Neuronal stem cell (in vitro differentiated cells): ENCODE data around the gene GOLGA6L6.
"Not testable (repeated sequence)": the region's sequence is repeated elsewhere in the genome, so short reads cannot be mapped to it uniquely, and the experiment has no call there.

ENCODE experiments used
- DNase-seq: peaks from one replicate; pipeline ENCODE4 v3.0.0-alpha.2; 2013; ENCODE audit warnings: low spot score
- H2AFZ ChIP-seq: one replicate; pipeline ENCODE4 v1.6.1; 2013; ENCODE audit warnings: mild to moderate bottlenecking, low read length, inconsistent platforms
- H2AK5ac ChIP-seq: 2 replicates; pipeline ENCODE4 v1.6.1; 2013; ENCODE audit warnings: low read depth, mild to moderate bottlenecking, inconsistent platforms, low read length, moderate library complexity, mixed read lengths
- H2BK120ac ChIP-seq: 2 replicates; pipeline ENCODE4 v1.6.1; 2013; ENCODE audit warnings: low read depth, mild to moderate bottlenecking, inconsistent platforms, low read length, moderate library complexity, mixed read lengths
- H2BK12ac ChIP-seq: one replicate; pipeline ENCODE4 v1.6.1; 2013; ENCODE audit warnings: low read length, inconsistent platforms
- H2BK15ac ChIP-seq: 2 replicates; pipeline ENCODE4 v1.6.1; 2013; ENCODE audit warnings: mild to moderate bottlenecking, low read length, inconsistent platforms, mixed read lengths
- H2BK5ac ChIP-seq: one replicate; pipeline ENCODE4 v1.6.1; 2013; ENCODE audit warnings: inconsistent platforms, mild to moderate bottlenecking, low read length, moderate library complexity
- H3K14ac ChIP-seq: one replicate; pipeline ENCODE4 v1.6.1; 2013; ENCODE audit warnings: low read length, inconsistent platforms
- H3K18ac ChIP-seq: 2 replicates; pipeline ENCODE4 v1.6.1; 2013; ENCODE audit warnings: low read length, inconsistent platforms
- H3K23ac ChIP-seq: 2 replicates; pipeline ENCODE4 v1.6.1; 2013; ENCODE audit warnings: low read depth, mild to moderate bottlenecking, mixed read lengths, low read length, inconsistent platforms; ENCODE audit not compliant: poor library complexity
- H3K27ac ChIP-seq: replicated peaks from 3 replicates; pipeline ENCODE4 v1.5.1; 2013; ENCODE audit warnings: low read length, inconsistent platforms
- H3K27me3 ChIP-seq, 3 experiments: 2 replicates each; pipeline ENCODE4 v1.6.1; 2013; ENCODE audit warnings: low read length in 3 of 3, mild to moderate bottlenecking in 2 of 3, inconsistent platforms in 1 of 3, low read depth in 1 of 3, mixed read lengths in 1 of 3, moderate library complexity in 1 of 3; ENCODE audit not compliant: control insufficient read depth in 3 of 3, insufficient read depth in 3 of 3
- H3K36me3 ChIP-seq, 2 donors: replicated peaks in 1 of 2; 2 replicates each; pipeline ENCODE4 v1.6.1; 2013; ENCODE audit warnings: low read length in 2 of 2; ENCODE audit not compliant: control insufficient read depth in 2 of 2, insufficient read depth in 2 of 2
- H3K4ac ChIP-seq: 2 replicates; pipeline ENCODE4 v1.6.1; 2013; ENCODE audit warnings: inconsistent platforms, mild to moderate bottlenecking, low read length, moderate library complexity
- H3K4me1 ChIP-seq, 2 donors: 1 replicate in 1 of 2; 2 replicates in 1 of 2; pipeline ENCODE4 v1.6.1; 2013; ENCODE audit warnings: low read length in 2 of 2, low read depth in 1 of 2; ENCODE audit not compliant: control insufficient read depth in 2 of 2, insufficient read depth in 1 of 2
- H3K4me2 ChIP-seq: one replicate; pipeline ENCODE4 v1.6.1; 2013; ENCODE audit warnings: mild to moderate bottlenecking, low read length, inconsistent platforms; ENCODE audit not compliant: insufficient read depth, poor library complexity, severe bottlenecking
- H3K4me3 ChIP-seq, 2 donors: 2 replicates each; pipeline ENCODE4 v1.5.1; 2013; ENCODE audit warnings: low read length in 2 of 2, mild to moderate bottlenecking in 2 of 2, inconsistent platforms in 1 of 2, moderate library complexity in 1 of 2
- H3K79me1 ChIP-seq: one replicate; pipeline ENCODE4 v1.6.1; 2013; ENCODE audit warnings: low read depth, mild to moderate bottlenecking, inconsistent platforms, low read length, moderate library complexity
- H3K9ac ChIP-seq: one replicate; pipeline ENCODE4 v1.6.1; 2013; ENCODE audit warnings: mild to moderate bottlenecking, low read depth, low read length, inconsistent platforms; ENCODE audit not compliant: poor library complexity
- H3K9me3 ChIP-seq, 2 donors: replicated peaks in 1 of 2; 2 replicates each; pipeline versions ENCODE3 to v1.6.1; 2013; ENCODE audit warnings: low read length in 2 of 2, mild to moderate bottlenecking in 2 of 2, inconsistent platforms in 1 of 2, low read depth in 1 of 2, mixed read lengths in 1 of 2, moderate library complexity in 1 of 2; ENCODE audit not compliant: control insufficient read depth in 2 of 2, insufficient read depth in 1 of 2
- H4K8ac ChIP-seq: one replicate; pipeline ENCODE4 v1.6.1; 2013; ENCODE audit warnings: low read depth, mild to moderate bottlenecking, inconsistent platforms, low read length, moderate library complexity
- H4K91ac ChIP-seq: one replicate; pipeline ENCODE4 v1.6.1; 2013; ENCODE audit warnings: low read length, low read depth, mild to moderate bottlenecking, inconsistent platforms; ENCODE audit not compliant: poor library complexity
- WGBS, 2 donors: extraction: QIAGEN DNeasy Blood & Tissue Kit; methylation state at CpG; one replicate each; pipeline ENCODE4 v1.1.7; 2013; ENCODE audit warnings: missing lambda C conversion rate in 2 of 2, mixed read lengths in 1 of 2; ENCODE audit not compliant: insufficient read length in 2 of 2, insufficient replicate concordance in 1 of 2; ENCODE audit errors: extremely low coverage in 2 of 2; 5-methylcytosine and 5-hydroxymethylcytosine counted together

GOLGA6L6 gene

GRCh38 chr15:20505926-20506658 is 35.5 kb downstream of the GOLGA6L6 start:
- H3K36me3 ChIP-seq, H2AFZ ChIP-seq, H2AK5ac ChIP-seq, H3K9ac ChIP-seq, H4K8ac ChIP-seq, H3K18ac ChIP-seq, H3K14ac ChIP-seq, H2BK5ac ChIP-seq, DNase-seq, H2BK120ac ChIP-seq, H3K4me1 ChIP-seq, H3K4me3 ChIP-seq, H3K79me1 ChIP-seq, H2BK15ac ChIP-seq, H3K4ac ChIP-seq, H4K91ac ChIP-seq, H3K9me3 ChIP-seq, H3K23ac ChIP-seq, H3K4me2 ChIP-seq, H2BK12ac ChIP-seq, H3K27ac ChIP-seq, H3K27me3 ChIP-seq: not testable (repeated sequence)
- no CpG with 5 or more reads among the region's 87 CpGs for WGBS, 2 donors

- not testable (repeated sequence) for H3K18ac ChIP-seq, H2AFZ ChIP-seq, H3K4me3 ChIP-seq, H4K8ac ChIP-seq, H2BK15ac ChIP-seq, H4K91ac ChIP-seq, H3K23ac ChIP-seq, H3K14ac ChIP-seq, H2BK5ac ChIP-seq, H2BK120ac ChIP-seq, H3K4me2 ChIP-seq, H3K27me3 ChIP-seq, H2BK12ac ChIP-seq, H3K9ac ChIP-seq, H3K4ac ChIP-seq, DNase-seq, H3K79me1 ChIP-seq, H2AK5ac ChIP-seq, H3K9me3 ChIP-seq, H3K27ac ChIP-seq, H3K4me1 ChIP-seq, H3K36me3 ChIP-seq
- WGBS, 2 donors = no CpG with 5 or more reads among the region's 3 CpGs
Observed at GRCh38 chr15:20502839-20503238, 38.8 kb downstream of the GOLGA6L6 start.

GRCh38 chr15:20501512-20502222 is 39.9 kb downstream of the GOLGA6L6 start:
- not testable (repeated sequence) for DNase-seq, H3K4ac ChIP-seq, H3K9me3 ChIP-seq, H3K23ac ChIP-seq, H3K9ac ChIP-seq, H4K91ac ChIP-seq, H3K79me1 ChIP-seq, H2BK15ac ChIP-seq, H2BK5ac ChIP-seq, H3K27ac ChIP-seq, H3K4me1 ChIP-seq, H3K27me3 ChIP-seq, H2BK120ac ChIP-seq, H3K18ac ChIP-seq, H2BK12ac ChIP-seq, H2AK5ac ChIP-seq, H3K36me3 ChIP-seq, H3K4me2 ChIP-seq, H4K8ac ChIP-seq, H2AFZ ChIP-seq, H3K14ac ChIP-seq, H3K4me3 ChIP-seq
- no CpG with 5 or more reads among the region's 5 CpGs for WGBS, 2 donors

- H4K91ac ChIP-seq, H3K36me3 ChIP-seq, DNase-seq, H3K9ac ChIP-seq, H2BK120ac ChIP-seq, H4K8ac ChIP-seq, H2BK12ac ChIP-seq, H3K27ac ChIP-seq, H3K27me3 ChIP-seq, H3K23ac ChIP-seq, H3K18ac ChIP-seq, H2AK5ac ChIP-seq, H3K4ac ChIP-seq, H3K4me1 ChIP-seq, H3K14ac ChIP-seq, H3K4me3 ChIP-seq, H2AFZ ChIP-seq, H3K9me3 ChIP-seq, H3K4me2 ChIP-seq, H2BK5ac ChIP-seq, H2BK15ac ChIP-seq, H3K79me1 ChIP-seq: not testable (repeated sequence)
- WGBS, 2 donors = no CpG with 5 or more reads among the region's 9 CpGs
Observed at GRCh38 chr15:20497781-20498180, 43.8 kb downstream of the GOLGA6L6 start.
